Measurements from ENCODE around the gene DNAI1.

GRCh38 chr9:34417734-34418133 is 40.9 kb upstream of the DNAI1 start:
- TF ChIP-seq GABPA (IDR thresholded peaks at IDR 0.05; ENCODE audit: low read depth) (no peak), CTCF (IDR thresholded peaks at IDR 0.05; ENCODE audit: insufficient read depth, low read length) (no peak), POLR2AphosphoS5 (IDR thresholded peaks at IDR 0.05; ENCODE audit: low read depth) (no peak), REST (IDR thresholded peaks at IDR 0.05; ENCODE audit: insufficient replicate concordance, low read depth) (no peak), SPI1 (IDR thresholded peaks at IDR 0.05; ENCODE audit: borderline replicate concordance, low read depth) (no peak)
